Coronary artery (tissue), 2 donors: Measurements from ENCODE around the gene GPC4.

Source experiments
- DNase-seq: peaks from one replicate; pipeline ENCODE4 v3.0.0-alpha.2; 2017; ENCODE audit warnings: low spot score
- H3K27ac ChIP-seq, 2 donors: fragments of 200-600 bp; sonication (generic); one replicate each; pipeline ENCODE4 v1.5.1; 2016 to 2019
- H3K4me3 ChIP-seq: fragments of 200-600 bp; sonication (generic); 2 replicates; pipeline ENCODE4 v1.5.1; 2016; ENCODE audit warnings: mild to moderate bottlenecking, moderate library complexity
- CTCF ChIP-seq: fragments of 200-600 bp; sonication (generic); IDR thresholded peaks from one replicate; pipeline ENCODE4 v1.5.1; 2019; ENCODE audit warnings: antibody characterized with exemption

The GPC4 gene

GRCh38 chrX:133444196-133444595, 28.9 kb upstream of the GPC4 start:
- H3K27ac ChIP-seq, result no peak overlapping the region
- no peak overlapping the region for H3K4me3 ChIP-seq
- no peak for DNase-seq
- TF ChIP-seq CTCF, result no peak

GRCh38 chrX:133440797-133441163, 25.5 kb upstream of the GPC4 start:
- no peak for TF ChIP-seq CTCF
- no peak overlapping the region for H3K27ac ChIP-seq
- DNase-seq, result no peak
- no peak overlapping the region for H3K4me3 ChIP-seq

- TF ChIP-seq CTCF, result no peak
- Histone ChIP-seq H3K27ac (no peak overlapping the region), H3K4me3 (no peak overlapping the region)
- no peak for DNase-seq
These were observed 24.9 kb upstream of the GPC4 start for GRCh38 chrX:133440081-133440796.

- no peak for TF ChIP-seq CTCF
- H3K4me3 ChIP-seq, result no peak overlapping the region
- no peak for DNase-seq
- no peak overlapping the region for H3K27ac ChIP-seq
These were observed 22.5 kb upstream of the GPC4 start for GRCh38 chrX:133437766-133438165.

- no peak for TF ChIP-seq CTCF
- no peak for DNase-seq
- Histone ChIP-seq H3K4me3 (no peak overlapping the region), H3K27ac (no peak overlapping the region)
These were observed 22.1 kb upstream of the GPC4 start for GRCh38 chrX:133437356-133437755.

- Histone ChIP-seq H3K4me3 (no peak overlapping the region), H3K27ac (no peak overlapping the region)
- no peak for DNase-seq
- no peak for TF ChIP-seq CTCF
These were observed 20.3 kb upstream of the GPC4 start for GRCh38 chrX:133435544-133436124.

- DNase-seq, result no peak
- Histone ChIP-seq H3K4me3 (no peak overlapping the region), H3K27ac (no peak overlapping the region)
- no peak for TF ChIP-seq CTCF
These were observed 19.0 kb upstream of the GPC4 start for GRCh38 chrX:133434197-133434820.
